HG03442 (cell line): ENCODE data around the gene FAM13A.
"Not testable (repeated sequence)": the region's sequence is repeated elsewhere in the genome, so short reads cannot be mapped to it uniquely, and the experiment has no call there.

Experiments
- ATAC-seq: cut with Tn5 transposase; IDR thresholded peaks from one replicate; pipeline ENCODE4 v1.9.1; 2021; ENCODE audit warnings: mild to moderate bottlenecking, moderate library complexity; ENCODE audit not compliant: unreplicated experiment

The FAM13A gene

DNA sequence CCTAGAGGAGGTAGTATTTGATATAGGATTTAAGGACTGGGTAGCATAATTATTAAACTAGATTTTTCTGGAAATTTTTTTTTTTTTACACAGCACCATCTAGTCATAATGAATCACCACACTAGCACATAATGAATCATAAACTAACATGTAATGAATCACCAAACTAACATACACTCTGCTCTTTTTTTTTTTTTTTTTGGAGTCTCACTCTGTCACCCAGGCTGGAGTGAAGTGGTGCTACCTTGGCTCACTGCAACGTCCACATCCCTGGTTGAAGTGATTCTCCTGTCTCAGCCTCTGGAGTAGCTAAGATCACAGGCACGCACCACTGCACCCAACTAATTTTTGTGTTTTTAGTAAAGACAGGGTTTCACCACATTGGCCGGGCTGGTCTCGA, 92.5 kb downstream of the FAM13A start:
- peak; percentile 63 for ATAC-seq

DNA sequence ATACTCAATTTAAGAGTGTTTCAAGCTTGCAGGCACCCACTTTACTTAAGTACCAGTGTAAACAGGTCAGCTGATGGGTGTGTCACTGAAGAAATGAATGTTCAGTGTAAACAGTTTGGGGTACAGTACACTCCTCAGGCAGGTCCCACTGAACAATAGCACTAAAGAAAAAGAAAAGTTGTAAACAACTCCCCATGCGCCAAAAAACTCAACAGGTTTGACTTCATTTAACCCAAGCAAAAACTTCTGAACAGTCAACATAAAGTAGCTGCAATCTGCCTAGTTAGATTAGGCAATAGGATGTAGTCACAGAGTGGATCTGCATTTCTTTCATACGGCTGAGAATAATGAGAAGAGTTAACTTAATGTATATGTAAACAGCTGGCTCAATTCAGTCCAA, 93.2 kb downstream of the FAM13A start:
- peak; percentile 18 for ATAC-seq

DNA sequence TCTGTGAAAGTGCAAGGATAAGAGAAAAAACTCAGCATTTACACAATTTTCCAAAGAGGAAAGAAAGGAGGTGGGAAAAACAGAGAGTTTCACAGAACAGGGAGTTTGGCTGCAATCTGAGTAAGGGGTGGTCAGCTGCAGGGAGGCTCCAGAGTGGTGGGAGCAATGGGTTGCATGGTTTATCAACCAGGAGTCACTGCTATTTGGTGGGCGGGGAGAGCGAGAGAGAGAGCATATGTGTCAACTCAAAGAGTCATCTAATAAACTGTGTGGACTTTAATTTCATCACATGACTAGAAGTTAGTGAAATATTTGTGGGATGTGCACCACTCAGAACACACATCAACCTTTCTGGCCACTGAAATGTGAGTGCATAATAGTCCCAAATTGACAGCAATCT, 94.6 kb downstream of the FAM13A start:
- no peak for ATAC-seq

DNA sequence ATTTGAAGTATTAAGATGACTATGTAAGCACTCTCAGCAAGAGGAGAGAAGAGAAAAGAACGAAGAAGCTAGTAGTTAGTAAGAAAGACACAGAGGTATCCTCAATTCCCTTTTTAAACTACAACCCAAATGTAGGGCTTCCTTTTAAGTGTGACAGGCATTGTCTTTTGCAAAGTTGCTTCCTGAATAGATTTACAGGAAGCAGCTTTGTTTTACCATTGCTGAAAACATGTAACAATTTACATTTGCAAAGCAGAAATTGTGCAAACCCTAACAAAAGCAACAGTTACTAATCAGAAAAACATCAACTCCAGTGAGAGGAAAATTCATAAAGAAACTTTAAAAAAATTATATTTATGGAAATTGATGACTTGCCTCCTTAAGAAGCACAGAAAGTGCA, 96.4 kb downstream of the FAM13A start:
- ATAC-seq, result no peak

DNA sequence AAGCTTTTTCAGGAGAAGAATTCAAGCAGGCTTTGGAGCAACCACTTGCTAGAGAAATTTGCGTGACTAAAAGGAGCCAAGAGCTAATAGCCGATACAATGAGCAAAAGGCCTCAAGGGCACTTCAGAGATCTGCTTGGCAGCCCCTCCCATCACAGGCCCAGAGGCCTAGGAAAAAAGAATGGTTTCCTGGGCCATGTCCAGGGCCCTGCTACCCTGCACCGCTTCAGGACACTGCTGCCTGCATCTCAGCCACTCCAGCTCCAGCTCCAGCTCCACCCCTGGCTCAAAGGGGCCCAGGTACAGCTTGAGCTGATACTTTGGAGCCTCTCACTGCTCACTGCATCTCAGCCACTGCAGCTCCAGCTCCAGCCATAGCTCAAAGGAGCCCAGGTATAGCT, 98.9 kb downstream of the FAM13A start:
- ATAC-seq, result no peak

DNA sequence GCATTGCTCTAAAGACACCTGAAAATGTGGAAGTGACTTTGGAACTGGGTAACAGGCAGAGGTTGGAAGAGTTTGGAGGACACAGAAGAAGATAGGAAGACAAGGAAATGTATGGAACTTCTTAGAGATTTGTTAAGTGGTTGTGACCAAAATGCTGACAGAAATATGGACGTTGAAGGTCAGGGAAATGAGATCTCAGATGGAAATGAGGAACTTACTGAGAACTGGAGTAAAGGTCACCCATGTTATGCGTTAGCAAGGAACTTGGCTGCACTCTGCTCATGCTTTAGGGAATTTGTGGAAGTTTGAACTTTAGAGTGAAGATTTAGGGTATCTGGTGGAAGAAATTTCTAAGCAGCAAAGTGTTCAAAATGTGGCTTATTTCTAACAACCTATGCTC, 99.4 kb downstream of the FAM13A start:
- ATAC-seq, result no peak

DNA sequence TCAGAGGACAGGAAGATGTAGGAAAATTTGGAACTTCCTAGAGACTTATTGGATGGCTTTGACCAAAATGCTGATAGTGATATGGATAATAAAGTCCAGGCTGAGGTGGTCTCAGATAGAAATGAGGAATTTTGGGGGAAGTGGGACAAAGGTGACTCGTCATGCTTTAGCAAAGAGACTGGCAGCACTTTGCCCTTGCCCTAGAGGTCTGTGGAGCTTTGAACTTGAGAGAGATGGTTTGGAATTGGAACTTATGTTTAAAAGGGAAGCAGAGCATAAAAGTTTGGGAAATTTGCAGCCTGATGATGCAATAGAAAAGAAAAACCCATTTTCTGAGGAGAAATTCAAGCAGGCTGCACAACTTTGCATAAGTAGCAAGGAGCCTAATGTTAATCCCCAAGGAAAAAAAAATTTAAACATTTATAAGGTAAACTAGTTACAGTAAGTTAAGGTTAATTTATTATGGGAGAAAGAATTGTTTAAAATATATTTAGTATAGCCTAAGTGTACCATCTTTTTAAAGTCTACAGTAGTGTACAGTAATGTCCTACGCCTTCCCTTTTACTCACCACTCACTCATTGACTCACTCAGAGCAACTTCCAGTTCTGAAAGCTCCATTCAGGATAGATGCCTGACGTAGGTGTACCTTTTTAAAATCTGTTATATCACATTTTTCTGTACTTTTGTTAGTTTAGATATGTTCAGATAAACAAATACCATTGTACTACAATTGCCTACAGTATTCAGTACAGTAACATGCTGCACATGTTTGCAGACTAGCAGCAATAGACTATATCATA, 101.2 kb downstream of the FAM13A start:
- no peak for ATAC-seq

DNA sequence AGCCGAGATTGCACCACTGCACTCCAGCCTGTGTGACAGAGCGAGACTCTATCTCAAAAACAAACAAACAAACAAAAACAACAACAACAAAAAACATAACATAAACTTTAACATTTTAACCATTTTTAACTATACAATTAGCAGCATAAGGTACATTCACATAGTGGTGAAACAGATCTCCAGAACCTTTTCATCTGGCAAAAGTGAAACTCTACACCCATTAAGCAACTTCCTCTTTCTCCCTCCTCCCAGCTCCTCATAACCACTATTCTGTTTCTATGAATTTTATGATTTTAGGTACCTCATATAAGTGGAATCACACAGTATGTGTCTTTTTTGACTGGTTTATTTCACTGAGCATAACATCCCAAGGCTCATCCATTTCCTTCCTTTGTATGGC, 103.6 kb downstream of the FAM13A start:
- ATAC-seq, result peak; percentile 63

DNA sequence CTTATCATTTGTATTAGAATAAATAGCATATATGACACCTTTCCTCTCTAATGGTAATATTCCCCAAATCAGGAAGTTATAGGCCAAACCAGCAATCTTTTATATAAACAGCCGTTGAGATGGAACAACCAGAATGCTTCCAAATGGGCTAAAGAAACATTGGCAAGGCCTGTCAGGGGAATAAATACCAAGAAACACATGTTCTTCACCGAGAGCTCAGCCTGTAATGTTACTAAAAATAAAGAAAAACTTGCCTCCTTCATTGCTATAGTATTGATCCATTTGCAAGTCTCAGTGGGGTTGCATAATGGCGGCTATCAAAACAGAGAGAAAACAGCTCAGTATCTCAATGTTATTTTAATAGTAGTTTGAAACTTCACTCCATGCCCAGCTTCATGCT, 104.9 kb downstream of the FAM13A start:
- no peak for ATAC-seq

DNA sequence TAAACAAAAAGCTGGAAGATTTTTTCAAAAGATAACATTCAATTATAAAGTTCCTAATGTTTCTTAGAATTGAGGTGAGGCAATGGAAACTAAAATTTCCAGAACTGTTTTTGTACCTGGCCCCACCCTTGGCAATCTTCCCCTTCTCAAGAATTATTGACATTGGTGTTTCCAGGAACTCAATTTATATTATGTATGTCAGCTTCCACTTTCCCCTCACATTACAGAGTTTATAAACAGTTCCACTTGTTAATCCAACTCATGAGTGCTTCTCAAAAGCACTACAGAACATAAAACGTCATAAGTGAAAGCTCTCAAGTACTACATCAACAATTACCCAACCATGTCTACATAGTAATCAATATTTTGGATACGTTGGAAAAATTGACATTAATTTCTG, 107.4 kb downstream of the FAM13A start:
- ATAC-seq, result no peak

DNA sequence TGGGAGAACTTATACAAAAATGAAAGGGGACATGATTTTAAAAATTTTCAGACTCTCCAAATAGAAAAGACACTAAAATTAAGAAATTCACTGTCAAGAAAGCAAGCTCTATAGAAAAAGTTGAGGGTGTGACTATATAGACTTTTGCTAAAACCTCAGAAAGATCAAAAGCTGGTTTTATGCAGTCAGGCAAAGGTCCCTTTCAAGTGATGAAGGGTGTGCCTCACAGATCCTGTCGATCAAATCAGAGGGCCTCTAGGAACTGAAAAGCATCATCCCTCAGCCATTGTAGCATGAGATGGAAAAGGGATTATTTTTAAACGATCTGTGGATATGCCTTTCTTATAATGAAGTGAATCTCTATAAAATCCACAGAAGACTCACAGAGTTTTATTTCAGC, 116.5 kb downstream of the FAM13A start:
- ATAC-seq, result no peak

DNA sequence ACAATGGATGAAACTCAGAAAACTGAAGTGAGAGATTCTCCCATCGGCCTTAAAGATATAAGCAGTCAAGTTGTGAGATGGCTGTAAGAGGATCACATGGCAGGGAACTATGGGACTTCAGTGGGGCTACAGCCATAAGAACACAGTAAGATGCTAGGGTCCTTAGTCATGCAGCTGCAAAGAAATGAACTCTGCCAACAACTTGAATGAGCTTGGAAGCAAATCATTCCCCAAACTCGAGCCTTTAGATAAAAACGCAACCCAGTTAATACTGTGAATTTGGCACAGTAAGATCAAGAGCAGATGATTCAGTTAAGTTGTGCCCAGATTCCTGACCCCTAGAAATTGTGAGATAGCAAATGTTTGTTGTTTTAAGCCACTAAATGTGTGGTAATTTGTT, 117.3 kb downstream of the FAM13A start:
- no peak for ATAC-seq

DNA sequence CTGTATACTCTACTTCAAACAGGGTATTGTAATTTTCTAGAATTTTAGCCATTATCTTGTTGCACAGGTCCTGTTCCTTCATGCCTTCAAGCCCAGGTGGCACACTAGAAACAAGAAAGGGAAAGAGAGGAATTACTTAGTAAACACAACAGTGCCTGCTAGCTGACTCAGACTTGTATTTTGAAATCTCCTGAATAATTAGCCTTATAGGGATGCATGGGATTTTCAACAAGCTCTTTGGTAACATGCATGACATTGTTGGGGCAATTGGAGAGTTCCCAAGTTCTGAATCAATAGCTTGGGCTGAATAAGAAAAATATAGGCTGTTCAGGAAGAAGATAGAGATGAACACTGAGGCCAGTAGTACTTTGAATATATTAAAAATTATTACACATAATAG, 118.8 kb downstream of the FAM13A start:
- ATAC-seq, result no peak

DNA sequence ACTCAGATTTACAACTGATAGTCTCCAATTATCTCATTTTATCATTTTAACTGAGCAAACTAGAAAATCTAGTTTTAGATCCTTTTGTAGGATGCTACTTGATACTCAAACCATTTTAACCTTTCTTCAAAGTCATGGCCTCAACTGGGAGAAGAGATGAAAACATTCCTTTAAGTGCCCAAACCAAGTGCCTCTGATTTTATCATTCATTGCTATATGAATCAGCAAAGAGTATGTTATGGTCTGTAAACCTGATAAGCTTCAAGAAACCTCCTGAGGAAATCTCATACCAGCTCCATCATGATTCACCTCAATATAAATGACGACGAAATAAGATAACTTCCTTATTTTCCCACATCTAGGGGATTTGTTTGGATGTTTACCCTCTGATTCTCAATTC, 119.9 kb downstream of the FAM13A start:
- ATAC-seq, result no peak

DNA sequence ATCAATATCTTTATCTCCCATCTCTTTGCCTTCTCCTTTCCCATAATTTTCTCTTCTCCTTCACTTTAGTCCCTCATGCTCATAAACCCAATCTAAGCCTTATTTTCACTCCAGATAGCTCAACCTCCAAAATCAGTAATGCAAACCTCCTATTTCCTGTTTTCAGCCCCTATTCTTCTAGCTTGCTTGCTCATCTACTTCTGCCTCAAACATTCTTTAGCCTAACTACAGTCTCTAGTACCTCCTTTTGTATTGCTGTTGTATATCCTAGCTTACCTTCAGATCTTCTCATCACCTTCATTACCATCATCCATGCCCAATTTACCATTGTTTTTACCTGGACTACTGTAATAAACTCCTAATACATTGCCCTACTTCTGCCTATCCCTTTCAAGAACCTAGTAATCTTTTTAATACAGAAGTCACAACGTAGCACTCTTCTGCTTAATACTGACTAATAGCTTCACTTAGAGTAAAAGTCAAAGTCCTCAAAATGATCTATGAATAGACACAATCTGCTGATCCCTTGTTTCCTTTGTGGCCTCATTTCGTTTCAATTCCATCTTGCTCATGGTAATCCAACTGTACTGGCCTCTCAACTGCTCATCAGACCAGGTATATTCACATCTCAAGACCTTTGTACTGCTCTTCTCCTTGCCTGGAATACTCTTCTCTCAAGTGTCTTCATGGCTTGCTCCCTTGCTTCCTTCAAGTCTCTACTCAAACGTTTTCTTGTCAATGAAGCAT, 123.4 kb downstream of the FAM13A start:
- ATAC-seq, result no peak

DNA sequence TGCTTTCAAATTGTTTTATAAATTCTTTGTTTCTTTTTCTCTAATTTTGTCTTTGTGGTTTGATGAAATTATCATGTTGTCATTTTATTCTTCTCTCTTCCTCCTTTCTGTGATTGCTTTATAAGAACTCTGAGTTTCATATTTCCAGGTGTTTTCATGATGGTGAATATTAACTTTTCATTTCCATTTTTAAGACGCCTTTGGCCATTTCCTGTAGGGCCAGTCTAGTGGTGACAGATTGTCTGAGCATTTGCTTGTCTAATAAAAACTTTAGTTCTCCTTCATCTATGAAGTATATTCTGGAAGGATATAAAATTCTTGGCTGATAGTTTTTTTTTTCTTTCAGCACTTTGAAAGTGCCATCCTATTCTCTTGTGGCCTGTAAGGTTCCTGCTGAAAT, 128.1 kb downstream of the FAM13A start:
- ATAC-seq, result no peak

DNA sequence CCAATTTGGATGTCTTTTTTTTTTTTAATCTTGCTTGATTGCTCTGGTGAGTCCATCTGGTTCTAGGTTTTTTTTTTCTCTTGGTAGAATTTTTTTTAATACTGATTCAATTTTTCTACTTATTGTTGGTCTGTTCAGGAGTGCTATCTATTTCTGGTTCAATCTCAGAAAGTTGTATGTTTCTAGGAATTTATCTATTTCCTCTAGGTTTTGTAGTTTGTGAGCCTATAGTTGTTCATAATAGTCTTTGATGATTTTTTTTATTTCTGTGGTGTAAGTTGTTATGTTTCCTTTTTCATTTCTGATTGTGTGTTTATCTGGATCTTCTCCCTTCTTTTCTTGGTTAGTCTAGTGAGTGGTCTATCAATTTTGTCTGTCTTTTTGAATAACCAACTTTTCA, 129.6 kb downstream of the FAM13A start:
- no peak for ATAC-seq

DNA sequence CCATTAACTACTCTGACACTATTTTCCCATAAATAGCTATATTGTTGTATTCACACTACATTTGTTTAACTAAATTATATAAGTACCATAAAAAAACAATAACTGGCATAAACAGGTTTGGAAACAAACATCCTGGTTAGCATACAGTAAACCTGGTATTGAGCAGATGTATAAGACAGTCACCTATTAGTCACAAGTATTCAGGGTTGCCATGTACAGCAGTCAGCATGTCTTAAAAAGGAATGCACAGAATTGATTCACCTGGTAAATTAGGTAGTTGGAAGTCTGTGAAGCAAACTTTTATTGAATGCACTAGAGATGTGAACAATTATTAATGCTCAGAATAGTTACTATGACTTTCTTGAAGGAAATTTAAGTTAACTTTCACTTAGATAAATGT, 137.9 kb downstream of the FAM13A start:
- ATAC-seq, result no peak

DNA sequence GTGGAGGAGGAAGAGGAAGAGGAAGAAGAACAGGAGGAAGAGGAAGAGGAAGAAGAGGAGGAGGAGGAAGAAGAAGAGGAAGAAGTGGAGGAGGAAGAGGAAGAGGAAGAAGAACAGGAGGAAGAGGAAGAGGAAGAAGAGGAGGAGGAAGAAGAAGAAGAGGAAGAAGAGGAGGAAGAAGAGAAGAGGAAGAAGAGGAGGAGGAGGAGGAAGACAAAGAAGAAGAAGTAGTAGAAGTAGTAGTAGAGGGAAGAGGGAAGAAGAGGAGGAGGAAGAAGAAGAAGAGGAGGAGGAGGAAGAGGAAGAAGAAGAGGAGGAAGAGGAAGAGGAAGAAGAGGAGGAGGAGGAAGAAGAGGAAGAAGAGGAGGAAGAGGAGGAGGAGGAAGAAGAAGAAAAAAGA, 143.8 kb downstream of the FAM13A start:
- ATAC-seq, result not testable (repeated sequence)

DNA sequence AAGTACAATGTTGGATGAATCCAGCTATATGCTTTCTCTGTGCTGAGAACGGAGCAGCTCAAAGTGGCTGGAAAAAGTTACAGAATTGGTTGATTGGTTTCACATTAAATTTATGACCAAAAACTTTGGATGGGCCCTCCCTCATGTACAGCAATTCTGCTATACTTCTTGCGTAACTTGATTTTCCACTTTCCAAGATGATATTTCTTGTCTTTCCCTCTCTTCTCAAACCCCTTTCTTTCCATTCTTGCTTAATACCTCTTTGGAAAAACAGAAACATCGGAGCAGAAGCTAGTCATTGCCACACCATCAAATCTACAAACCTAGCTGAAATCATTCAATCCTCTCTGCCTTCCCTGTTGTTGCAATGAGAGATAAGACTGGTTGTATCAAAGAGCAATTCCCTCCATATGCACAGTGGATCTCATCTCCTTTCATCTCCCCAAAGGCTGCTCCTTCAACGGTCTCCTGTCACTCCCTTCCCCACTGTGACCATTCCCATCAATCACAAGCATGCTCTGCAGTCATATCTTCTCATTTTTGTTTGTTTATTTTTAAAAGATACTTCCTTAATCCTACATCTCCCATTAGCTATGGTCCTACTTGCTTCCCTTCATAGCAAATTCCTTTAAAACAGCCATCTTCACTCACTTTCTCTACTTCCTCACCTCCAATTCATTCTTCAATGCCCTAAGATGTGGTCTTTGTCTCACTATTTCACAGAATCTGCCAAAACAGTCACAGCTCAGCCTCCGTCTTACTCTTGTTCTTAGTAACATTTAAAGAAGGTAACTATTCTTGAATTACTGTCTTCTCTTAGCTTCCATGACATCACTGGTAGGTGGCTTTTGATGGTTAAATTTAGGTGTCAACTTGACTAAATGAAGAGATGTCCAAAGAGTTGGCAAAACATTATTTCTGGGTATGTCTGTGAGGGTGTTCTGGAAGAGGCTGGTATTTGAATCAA, 145.5 kb downstream of the FAM13A start:
- ATAC-seq, result no peak

DNA sequence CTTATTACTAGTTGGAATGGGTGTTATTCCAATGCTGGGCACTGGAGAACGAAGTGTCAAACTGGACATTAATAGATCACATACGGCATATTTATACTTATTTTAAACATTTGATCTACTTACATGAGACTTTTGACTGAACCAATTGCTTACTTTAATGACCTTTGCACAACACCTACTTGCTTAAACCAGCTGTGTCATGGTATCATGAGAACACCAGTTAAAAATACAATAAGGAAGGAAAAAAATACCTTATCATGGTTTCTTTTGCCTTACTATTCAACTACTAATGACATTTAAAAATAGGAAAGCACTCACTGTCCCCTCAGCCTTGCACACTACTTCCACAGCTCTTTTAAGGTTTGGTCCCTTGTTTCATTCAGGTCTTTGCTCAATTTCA, 146.9 kb downstream of the FAM13A start:
- ATAC-seq, result no peak
